ENCODE data around the gene ANKH.
"Not testable (repeated sequence)": the region's sequence is repeated elsewhere in the genome, so short reads cannot be mapped to it uniquely, and the experiment has no call there.

ANKH gene

DNA sequence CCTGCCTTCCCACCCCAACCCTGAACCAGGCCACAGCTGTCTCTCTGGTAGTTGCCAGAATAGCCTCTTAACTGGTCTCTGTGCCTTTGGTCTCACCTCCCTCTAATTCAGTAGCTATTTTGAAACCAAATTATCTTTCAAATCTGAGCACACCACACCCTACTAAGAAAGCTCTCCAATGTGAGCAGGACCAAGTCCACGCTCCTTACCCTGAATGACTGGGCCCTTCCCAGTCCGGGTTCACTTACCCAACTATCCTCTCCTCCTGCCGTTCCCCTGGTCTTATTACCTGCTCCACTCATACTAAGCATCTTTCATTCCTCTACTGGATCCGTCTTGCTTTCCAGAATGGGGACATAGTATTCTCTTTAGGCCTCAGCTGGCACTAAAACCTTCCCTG lies 16.8 kb downstream of the ANKH start:
- DNase-seq (ENCODE audit: low read depth in 3 of 3): no peak

DNA sequence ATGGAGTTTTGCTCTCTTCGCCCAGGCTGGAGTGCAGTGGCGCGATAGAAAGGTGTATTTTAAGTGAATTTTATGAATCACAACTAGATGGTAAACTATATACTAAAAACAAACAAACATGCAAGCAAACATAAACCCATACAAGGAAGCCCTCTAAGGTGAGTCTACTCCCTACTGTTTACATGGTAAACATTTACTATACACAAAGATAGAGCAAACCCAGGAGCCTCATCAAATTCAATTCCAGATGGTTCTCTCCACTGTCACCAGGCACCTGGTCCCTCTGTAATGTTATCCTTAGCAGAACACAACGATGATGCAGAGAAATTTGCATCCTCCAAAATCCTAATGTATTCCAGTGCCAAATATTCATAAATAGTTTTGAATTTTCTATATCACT lies 17.9 kb downstream of the ANKH start:
- no peak for DNase-seq (ENCODE audit: low read depth in 3 of 3)

DNA sequence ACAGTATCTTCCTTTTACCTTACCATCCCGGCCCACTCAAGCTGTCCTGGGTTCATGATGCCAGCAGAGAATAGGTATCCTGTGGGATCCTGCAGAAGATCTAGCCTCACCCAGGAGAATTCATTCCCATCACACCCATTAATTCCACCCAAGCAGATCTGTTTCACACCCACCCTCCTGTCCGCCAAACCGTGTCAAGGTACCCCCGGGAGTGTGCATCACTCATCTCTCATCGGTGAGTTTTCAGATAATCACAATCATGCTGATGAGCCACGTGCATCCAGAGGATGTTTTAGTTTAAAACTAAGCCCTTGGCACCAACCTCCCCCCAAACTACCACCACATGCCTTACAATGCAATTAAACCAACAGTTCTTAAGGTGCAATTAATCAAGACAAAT lies 18.8 kb downstream of the ANKH start:
- DNase-seq (ENCODE audit: low read depth in 3 of 3): no peak

DNA sequence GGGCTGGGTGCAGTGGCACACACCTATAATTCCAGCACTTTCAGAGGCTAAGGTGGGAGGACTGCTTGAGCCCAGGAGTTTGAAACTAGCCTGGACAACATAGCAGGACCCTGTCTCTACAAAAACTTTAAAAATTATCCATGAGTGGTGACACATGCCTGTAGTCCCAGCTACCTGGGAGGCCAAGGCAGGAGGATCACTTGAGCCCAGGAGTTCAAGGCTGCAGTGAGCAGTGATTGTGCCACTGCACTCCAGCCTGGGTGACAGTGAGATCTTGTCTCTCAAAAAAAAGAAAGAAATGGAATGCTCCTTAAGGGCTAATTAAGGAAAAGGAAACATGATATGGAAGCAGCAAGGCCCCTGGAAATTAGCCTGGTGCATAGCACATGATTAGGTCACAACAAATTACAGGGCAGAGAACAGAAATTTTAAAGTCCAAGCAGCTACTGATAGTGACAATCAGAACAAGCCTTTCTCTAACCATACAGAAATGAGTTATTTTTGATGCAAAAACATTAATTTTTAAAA lies 19.5 kb downstream of the ANKH start:
- no peak for DNase-seq (ENCODE audit: low read depth in 3 of 3)

DNA sequence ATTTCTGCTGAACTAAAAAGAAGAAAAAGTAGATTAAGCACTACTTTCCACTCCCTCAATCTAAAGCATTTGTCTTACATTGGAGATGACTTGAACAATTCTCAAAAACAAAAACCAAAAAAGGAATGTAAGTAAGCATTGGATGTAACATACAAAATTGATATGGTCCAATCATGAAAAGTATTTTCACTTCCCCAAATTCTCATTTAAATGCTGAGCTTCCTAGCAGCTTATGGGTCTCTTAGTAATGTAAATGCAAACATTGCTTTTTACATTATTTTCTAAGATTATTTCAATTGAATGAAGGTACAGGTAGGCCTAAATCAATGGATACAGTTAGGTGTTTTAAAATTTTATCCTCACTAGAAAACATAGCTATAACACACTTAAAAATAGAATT lies 20.0 kb downstream of the ANKH start:
- DNase-seq (ENCODE audit: low read depth in 3 of 3): no peak

DNA sequence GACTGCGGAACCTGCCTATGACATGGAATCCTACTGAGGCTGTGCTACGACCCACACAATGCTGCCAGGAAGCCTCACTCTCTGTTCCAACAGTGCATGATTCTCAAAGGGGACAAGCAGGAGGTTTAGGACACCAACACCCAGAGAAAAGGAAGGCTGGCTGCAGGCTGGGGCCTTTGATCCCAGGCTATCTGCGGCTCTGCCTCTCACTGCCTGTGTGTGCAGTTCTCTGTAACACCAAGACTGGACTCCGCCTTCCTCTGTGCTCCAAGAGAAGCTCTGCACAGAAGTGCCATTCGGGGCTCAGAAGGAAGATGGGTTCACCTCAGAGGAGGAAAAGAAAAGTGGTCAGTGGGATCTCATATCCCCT lies 20.5 kb downstream of the ANKH start:
- no peak for DNase-seq (ENCODE audit: low read depth in 3 of 3)

DNA sequence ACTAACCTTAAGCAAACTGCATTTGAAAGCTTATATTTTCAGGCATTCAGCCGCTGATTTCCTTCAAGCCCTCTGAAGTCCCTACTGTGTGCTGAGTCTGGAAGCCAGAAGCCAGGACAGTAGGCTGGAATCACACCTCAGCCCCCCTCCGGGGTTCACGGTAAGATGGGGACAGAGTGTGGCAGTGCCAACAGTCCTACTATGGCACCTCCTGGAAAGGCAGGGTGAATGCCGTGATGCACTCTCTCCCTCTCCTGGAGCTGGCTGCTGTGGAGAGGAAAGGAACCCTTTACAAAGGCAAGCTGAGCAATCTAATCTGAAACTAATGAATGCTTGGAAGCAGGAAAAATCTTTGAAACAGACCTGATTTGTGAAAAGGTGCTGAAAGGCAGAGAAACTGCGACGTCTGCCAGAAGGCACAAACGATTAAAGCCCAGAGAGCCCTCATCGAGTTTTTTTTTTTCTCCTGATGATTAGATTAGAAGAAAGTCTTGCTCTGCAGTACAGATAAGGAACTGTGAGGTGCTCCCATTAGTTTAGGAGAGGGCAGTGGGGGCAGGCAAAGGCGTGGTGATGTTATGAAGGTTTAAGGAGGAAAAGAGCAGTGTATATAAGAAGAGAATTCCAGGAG lies 21.0 kb downstream of the ANKH start:
- DNase-seq (ENCODE audit: low read depth in 3 of 3): no peak

DNA sequence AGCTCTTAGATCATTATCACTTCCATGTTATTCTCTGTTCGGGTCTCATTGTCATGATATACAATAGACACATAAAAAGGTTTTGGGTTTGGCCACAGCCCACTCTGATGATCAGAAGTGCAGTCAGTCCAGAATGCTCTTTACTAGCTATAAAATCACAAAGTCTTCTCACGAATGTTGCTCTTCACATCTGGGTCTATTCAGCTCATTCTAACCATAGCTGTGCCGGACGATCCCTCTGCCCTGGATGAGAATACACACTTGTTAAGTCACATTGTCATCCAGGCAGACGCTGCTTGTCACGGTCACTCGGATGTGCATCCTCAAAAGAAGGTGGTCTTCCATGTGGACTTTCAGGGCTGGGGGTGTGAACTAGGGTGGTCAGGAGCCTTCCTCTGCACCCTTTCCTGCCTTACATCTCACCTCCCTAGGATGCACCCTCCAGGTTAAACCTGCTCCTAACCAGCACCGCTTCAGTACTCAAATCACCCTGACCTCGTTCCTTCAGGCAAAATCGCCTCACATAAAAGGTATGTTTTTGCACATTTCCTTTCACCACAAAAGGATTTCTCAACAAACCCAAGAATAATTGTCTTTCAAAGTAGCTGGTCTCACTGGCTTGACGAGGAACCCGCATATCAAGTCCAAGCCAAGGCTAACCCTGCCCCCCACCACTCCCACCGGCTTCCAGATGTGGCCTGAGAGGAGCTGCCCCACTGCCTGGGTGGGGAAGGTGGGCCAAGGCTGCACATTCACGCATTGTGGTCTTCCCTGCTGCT lies 21.9 kb downstream of the ANKH start:
- no peak for DNase-seq (ENCODE audit: low read depth in 3 of 3)

DNA sequence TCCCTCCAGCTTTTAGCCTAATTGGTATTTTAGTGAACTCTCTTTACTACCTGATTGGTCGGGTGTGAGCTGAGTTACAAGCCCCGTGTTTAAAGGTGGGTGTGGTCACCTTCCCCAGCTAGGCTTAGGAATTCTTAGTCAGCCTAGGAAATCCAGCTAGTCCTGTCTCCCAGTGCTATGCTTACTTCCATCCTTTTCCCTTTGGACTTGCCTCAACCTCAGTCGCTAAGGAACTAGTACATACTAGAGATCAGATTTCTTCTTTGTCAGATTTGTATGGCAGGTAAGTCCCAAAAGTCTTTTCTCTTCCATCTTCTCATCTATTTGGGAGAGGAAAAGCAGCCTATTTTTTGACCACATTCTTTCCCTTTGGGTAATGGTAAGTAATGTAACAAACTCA lies 22.6 kb downstream of the ANKH start:
- not testable (repeated sequence) for DNase-seq (ENCODE audit: low read depth in 3 of 3)

DNA sequence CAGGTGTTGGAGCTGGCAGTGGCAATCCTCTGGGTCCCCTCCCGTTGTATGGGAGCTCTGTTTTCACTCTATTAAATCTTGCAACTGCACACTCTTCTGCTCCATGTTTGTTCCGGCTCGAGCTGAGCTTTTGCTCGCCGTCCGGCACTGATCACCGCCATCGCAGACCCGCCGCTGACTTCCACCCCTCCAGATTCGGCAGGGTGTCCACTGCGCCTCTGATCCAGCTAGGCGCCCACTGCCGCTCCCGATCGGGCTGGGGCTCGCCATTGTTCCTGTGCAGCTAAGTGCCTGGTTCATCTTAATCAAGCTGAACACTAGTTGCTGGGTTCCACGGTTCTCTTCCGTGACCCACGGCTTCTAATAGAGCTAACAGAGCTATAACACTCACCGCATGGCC lies 23.2 kb downstream of the ANKH start:
- DNase-seq (ENCODE audit: low read depth in 3 of 3): no peak

DNA sequence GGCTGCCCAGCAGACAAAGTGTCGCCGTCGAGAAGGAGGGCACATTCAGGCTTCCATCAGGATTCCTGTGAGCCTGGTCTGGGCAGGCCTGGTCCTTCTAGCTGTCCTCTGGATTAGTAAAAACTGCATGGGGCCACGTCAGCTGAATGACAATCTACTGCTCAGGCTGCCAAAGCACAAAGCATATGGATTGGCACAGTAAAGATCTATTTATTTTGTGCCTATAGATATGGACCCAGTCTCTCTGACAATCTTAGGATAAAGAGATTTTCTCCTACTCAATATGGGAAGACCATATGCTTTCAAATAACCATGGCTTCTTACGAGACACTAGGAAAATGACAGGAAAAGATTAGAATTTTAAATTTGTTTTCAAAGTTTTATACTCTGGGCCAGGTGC lies 24.1 kb downstream of the ANKH start:
- no peak for DNase-seq (ENCODE audit: low read depth in 3 of 3)

DNA sequence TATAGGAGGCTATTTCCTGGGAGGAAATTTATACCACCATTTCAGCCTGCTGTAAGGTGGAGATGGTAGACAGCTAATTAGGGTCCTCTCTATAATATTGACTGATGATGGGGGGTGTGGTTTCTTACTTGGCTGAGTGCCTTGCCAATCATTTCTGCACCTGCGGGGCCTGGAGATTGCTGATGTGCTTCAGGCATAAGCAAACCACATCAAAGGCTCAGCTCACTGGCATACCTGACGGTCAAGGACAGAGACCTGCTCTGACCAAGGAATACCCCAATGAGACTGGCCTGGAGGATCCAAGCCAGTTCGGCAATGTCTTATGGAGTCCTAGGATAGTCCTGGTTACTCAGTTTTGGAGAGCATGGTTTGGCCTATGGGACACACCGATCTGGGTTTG lies 29.5 kb downstream of the ANKH start:
- no peak for DNase-seq (ENCODE audit: low read depth in 3 of 3)

DNA sequence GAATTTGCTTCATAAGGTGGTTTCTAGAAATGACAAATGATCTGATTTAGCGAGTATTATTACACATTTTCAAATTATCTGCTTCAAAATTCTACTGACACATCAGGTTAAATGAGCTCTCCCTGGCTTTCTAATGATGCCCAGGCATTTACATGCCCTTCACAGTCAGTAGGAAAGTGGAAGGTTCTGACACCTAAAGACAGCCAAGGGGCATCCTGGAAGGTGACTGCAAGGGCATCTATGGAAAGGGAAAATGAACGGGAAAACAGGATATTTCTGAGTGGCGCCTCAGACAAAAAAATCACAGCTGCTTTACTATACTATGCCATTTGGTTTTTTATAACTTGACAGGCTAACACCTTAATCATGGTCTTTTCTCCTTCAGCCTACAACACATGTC lies 31.0 kb downstream of the ANKH start:
- DNase-seq (ENCODE audit: low read depth in 3 of 3): no peak

DNA sequence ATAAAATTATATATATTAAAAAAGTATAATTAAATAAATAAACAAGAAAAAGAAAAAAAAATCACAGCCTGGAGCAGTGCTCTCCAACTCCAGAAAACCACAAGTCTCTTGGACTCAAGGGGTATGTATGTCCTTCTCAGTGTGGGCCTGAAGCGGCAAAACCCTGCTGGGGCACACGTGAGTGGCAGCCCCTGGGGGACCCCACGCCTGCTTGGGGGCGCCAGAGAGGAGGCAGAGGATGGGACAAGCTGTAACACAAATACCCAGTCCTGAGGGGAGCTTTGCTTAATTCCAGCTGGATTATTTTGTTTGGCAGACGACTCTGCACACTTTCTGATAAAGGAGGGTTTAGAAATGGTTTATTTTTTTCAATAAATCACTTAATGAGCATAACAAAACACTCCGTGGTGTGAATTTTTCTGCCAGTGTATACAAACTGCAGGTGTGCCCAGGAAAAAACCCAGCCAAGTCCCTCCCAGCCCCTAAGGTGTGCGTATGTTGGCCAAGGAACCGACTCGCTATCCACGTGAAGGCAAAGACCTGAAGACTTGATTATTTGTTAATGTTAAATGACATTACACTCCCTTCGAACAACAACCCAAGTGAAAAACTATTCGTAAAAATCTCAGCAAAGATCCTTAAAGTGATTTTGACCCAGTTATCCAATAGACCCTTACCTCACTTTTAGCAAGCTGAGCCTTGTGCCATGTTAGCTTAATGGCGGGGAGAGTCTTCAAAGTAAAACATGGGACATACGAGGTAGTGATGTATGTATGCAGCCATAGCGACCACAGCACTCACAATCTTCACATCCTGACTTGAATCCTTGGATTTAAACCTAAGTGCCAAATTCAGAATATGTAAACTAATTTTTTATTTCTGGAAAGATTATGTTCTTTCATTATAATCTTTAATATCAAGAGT lies 32.9 kb downstream of the ANKH start:
- DNase-seq (ENCODE audit: low read depth in 3 of 3): no peak

DNA sequence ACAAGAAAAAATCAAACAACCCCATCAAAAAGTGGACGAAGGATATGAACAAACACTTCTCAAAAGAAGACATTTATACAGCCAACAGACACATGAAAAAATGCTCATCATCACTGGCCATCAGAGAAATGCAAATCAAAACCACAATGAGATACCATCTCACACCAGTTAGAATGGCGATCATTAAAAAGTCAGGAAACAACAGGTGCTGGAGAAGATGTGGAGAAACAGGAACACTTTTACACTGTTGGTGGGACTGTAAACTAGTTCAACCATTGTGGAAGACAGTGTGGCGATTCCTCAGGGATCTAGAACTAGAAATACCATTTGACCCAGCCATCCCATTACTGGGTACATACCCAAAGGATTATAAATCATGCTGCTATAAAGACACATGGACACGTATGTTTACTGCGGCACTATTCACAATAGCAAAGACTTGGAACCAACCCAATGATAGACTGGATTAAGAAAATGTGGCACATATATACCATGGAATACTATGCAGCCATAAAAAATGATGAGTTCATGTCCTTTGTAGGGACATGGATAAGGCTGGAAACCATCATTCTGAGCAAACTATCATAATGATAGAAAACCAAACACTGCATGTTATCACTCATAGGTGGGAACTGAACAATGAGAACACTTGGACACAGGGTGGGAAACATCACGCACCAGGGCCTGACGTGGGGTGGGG lies 34.0 kb downstream of the ANKH start:
- DNase-seq (ENCODE audit: low read depth in 3 of 3): not testable (repeated sequence)

DNA sequence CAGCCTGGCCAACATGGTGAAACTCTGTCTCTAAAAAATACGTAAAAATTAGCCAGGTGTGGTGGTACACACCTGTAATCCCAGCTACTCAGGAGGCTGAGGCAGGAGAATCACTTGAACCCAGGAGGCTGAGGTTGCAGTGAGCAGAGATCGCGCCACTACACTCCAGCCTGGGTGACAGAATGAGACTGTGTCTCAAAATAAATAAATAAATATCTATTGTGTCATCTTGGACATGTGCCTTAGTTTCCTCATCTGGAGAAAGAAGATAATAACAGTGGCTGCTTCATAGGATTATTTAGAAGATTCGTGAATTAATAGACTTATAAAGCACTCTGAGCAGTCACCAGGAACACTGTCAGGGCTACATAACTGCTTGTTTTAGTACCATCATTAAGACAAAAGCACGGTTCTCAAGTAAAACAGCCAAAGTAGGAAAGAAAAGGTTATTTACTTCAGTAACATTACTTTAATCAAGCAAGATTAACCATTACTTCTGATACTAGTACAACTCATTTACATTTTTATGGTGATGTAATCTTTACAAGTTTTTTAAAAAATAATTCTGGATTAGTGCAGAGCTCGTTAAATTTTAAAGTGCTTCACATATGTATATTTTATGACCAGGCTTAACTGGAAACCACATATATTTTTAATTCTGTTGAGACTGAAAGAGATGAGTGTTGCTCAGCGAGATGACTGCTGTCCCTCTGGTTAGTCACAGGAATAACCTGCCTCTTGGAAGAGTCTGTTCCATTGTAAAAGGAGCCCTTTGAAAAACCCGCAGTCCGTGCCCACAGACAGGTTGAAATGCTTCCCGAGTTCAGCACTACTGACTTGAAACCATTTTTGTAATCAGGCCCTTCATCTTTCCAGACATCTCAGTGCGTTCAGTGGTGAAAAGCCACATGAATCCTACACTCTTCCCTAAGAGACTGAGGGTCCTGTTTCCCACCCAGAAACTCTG lies 36.7 kb downstream of the ANKH start:
- DNase-seq (ENCODE audit: low read depth in 3 of 3): no peak

DNA sequence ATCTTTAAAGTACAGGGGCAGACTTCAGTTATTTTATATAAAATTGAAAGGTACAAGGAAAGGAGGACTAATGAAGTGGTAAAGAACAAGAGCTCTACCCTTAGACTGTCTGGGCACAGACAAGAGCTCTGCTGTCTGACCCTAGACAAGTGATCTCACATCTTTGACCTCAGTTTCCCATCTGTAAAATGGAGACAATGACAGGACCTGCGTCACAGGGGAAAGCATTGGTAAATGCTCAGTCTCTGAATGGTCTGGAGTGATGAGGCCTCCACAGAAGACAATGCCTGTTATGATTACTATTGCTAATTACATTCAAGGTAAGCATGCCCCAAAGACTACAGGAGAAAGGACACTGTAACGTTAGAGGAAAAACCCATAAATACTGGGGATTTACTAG lies 37.5 kb downstream of the ANKH start:
- DNase-seq (ENCODE audit: low read depth in 3 of 3): no peak

DNA sequence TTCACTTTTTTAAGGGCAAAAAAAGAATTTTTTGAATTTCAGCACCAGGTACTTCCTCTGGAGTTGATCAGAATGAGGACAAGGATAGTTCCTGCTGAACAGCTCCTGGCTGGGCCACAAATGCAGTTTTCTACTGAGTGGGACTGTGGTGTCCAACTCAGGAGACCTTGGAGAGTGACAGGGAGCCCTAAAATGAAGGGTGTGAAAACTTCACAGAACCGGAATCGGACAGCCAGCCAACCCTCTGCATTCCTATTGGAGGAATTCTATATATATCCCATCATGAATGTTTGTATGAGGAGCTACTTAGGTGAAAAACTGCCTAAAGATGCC lies 40.6 kb downstream of the ANKH start:
- no peak for DNase-seq (ENCODE audit: low read depth in 3 of 3)

DNA sequence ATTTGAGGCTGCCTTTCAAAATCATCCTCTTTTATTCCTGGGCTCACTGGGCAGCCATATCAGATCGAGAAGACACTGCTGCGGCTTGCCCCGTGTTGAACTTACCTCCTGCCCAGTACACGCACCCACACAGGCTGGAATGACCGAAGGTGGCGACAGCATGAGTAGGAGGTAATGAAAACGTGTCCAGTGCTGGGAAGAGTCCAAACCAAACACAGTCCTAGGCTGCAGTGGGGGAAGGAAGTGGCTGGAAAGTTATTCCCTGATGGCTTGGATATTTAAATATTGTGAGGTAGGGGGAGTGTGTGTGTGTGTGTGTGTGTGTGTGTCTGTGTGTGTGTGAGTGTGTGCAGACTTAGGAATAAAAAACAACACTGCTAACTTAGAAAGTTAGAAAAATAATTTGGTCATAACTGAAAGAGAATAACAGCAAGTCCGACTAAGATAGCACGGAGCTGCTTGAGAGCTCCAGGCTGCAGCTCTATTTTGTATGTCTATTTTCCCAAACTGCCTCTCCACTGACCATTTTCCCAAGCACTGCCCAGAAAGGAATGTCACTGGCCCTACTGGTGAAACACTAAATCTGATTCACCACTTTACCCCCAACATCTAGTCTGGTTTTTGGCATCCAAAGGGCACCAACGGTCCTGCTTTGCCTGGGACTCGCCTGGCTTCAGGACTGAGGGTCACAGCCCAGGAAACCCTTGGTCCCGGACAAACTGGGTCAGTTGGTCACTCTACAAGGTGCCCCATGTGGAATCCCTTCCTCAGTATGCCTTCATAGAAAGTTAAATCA lies 41.2 kb downstream of the ANKH start:
- no peak for DNase-seq (ENCODE audit: low read depth in 3 of 3)

DNA sequence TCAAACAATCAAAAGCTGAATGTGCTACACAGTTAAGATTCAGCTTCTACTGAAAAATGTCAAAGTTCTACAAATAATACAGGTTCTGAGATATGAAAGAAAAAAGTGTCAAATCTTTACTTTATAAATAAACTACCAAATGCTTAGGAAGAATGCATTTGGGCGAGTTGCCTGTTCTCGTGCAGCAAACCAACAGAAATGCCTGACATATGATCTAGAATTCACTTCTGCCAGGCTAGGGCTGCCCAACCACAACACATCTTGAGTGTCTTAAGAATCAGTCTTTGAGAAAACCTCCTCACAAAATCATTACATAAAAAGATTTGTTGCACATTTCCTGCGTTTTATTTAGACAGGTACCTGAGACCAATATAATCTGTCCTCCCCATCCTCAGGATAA lies 42.2 kb downstream of the ANKH start:
- no peak for DNase-seq (ENCODE audit: low read depth in 3 of 3)
